GM23338 (cell line): ENCODE measurements around the gene SELENOF. TPM values are rescaled to one million over a fixed set of nuclear protein-coding genes. Genes with fewer than 3 reads are reported as not detected.

Experiments
- ATAC-seq: fragments of 200-7000 bp; cut with Tn5 transposase; 3 replicates; pipeline ENCODE4 v1.9.1; 2020
- DNase-seq: peaks from one replicate; pipeline ENCODE4 v3.0.0-alpha.2; 2015; ENCODE audit warnings: low spot score
- H2AFZ ChIP-seq: fragments of 200-600 bp; sonication (generic); 2 replicates; pipeline ENCODE4 v1.8.0; 2016; ENCODE audit warnings: antibody characterized with exemption, mild to moderate bottlenecking, moderate library complexity
- H3F3A ChIP-seq: fragments of 200-600 bp; sonication (generic); replicated peaks from 2 replicates; pipeline ENCODE4 v1.8.0; 2017; ENCODE audit warnings: antibody characterized with exemption, mixed run types, low read depth
- H3K27ac ChIP-seq: fragments of 200-600 bp; sonication (generic); 2 replicates; pipeline ENCODE4 v1.6.1; 2016; ENCODE audit warnings: low read depth
- H3K27me3 ChIP-seq: fragments of 200-600 bp; sonication (generic); 2 replicates; pipeline ENCODE4 v1.8.0; 2016; ENCODE audit warnings: mild to moderate bottlenecking, mixed run types, moderate library complexity; ENCODE audit not compliant: insufficient read depth
- H3K36me3 ChIP-seq: fragments of 200-600 bp; sonication (generic); 2 replicates; pipeline ENCODE4 v1.8.0; 2016; ENCODE audit warnings: mild to moderate bottlenecking; ENCODE audit not compliant: insufficient read depth
- H3K4me1 ChIP-seq: fragments of 200-600 bp; sonication (generic); 2 replicates; pipeline ENCODE4 v1.8.0; 2016; ENCODE audit warnings: mild to moderate bottlenecking, moderate library complexity; ENCODE audit not compliant: insufficient read depth
- H3K4me2 ChIP-seq: fragments of 200-600 bp; sonication (generic); 2 replicates; pipeline ENCODE4 v1.7.1; 2017; ENCODE audit warnings: mixed run types
- H3K4me3 ChIP-seq: fragments of 200-600 bp; sonication (generic); 2 replicates; pipeline ENCODE4 v1.6.1; 2016; ENCODE audit warnings: mixed run types
- H3K79me2 ChIP-seq: fragments of 200-600 bp; sonication (generic); replicated peaks from 2 replicates; pipeline ENCODE4 v1.8.0; 2017; ENCODE audit warnings: mild to moderate bottlenecking; ENCODE audit not compliant: insufficient read depth
- H3K9me2 ChIP-seq: fragments of 200-600 bp; sonication (generic); 2 replicates; pipeline ENCODE4 v1.8.0; 2017; ENCODE audit not compliant: insufficient read depth
- H4K20me1 ChIP-seq: fragments of 200-600 bp; sonication (generic); replicated peaks from 2 replicates; pipeline ENCODE4 v1.8.0; 2017; ENCODE audit warnings: mild to moderate bottlenecking; ENCODE audit not compliant: insufficient read depth
- H3K27ac Mint-ChIP-seq: 2 replicates; pipeline ENCODE4 v1.8.0; 2020; ENCODE audit warnings: inconsistent platforms, mild to moderate bottlenecking, moderate library complexity, mixed read lengths
- H3K27me3 Mint-ChIP-seq: 3 replicates; pipeline ENCODE4 v1.8.0; 2022; ENCODE audit warnings: low read depth, mild to moderate bottlenecking, moderate library complexity, mixed read lengths, inconsistent platforms; ENCODE audit not compliant: insufficient read depth, poor library complexity
- H3K36me3 Mint-ChIP-seq: 3 replicates; pipeline ENCODE4 v1.8.0; 2021; ENCODE audit warnings: low read depth, mild to moderate bottlenecking, inconsistent platforms, moderate library complexity, mixed read lengths
- H3K4me1 Mint-ChIP-seq: 3 replicates; pipeline ENCODE4 v1.8.0; 2020; ENCODE audit warnings: mild to moderate bottlenecking, inconsistent platforms, mixed read lengths
- H3K4me3 Mint-ChIP-seq: 3 replicates; pipeline ENCODE4 v1.8.0; 2021; ENCODE audit warnings: moderate library complexity, mild to moderate bottlenecking, inconsistent platforms, mixed read lengths
- H3K9me3 Mint-ChIP-seq: 3 replicates; pipeline ENCODE4 v1.8.0; 2020; ENCODE audit warnings: moderate library complexity, mild to moderate bottlenecking, inconsistent platforms, mixed read lengths
- CREB1 ChIP-seq: fragments of 250-450 bp; sonication (Bioruptor Pico); IDR thresholded peaks from 2 replicates; pipeline ENCODE4 v1.5.0; 2020; ENCODE audit warnings: low read depth, mild to moderate bottlenecking, moderate library complexity
- EZH2 ChIP-seq: fragments of 200-600 bp; sonication (generic); IDR thresholded peaks from one replicate; pipeline ENCODE4 v1.8.0; 2017; ENCODE audit warnings: antibody characterized with exemption, mild to moderate bottlenecking, low read depth; ENCODE audit not compliant: unreplicated experiment
- EZH2phosphoT487 ChIP-seq: fragments of 200-600 bp; sonication (generic); IDR thresholded peaks from one replicate; pipeline ENCODE4 v1.8.1; 2018; ENCODE audit warnings: antibody characterized with exemption; ENCODE audit not compliant: unreplicated experiment
- JUNB ChIP-seq: IDR thresholded peaks from one replicate; pipeline ENCODE4 v1.6.1; 2016; ENCODE audit warnings: antibody characterized with exemption; ENCODE audit not compliant: unreplicated experiment
- NANOG ChIP-seq: IDR thresholded peaks from 2 replicates; pipeline ENCODE4 v1.6.1; 2016; ENCODE audit warnings: antibody characterized with exemption, borderline replicate concordance
- REST ChIP-seq: IDR thresholded peaks from one replicate; pipeline ENCODE4 v1.6.1; 2018; ENCODE audit warnings: antibody characterized with exemption; ENCODE audit not compliant: unreplicated experiment
- STAT1 ChIP-seq: IDR thresholded peaks from one replicate; pipeline ENCODE4 v1.6.1; 2016; ENCODE audit warnings: antibody characterized with exemption; ENCODE audit not compliant: unreplicated experiment
- ZNF114 ChIP-seq: fragments of 250-450 bp; sonication (Bioruptor Pico); IDR thresholded peaks from 2 replicates; pipeline ENCODE4 v1.5.0; 2020; ENCODE audit warnings: mild to moderate bottlenecking, moderate library complexity
- ZNF331 ChIP-seq: fragments of 250-450 bp; sonication (Bioruptor Pico); IDR thresholded peaks from 2 replicates; pipeline ENCODE4 v1.5.0; 2020; ENCODE audit warnings: low read depth, mild to moderate bottlenecking, moderate library complexity
- polyA plus RNA-seq: library from polyadenylated mRNA; unstranded; fragments of >200 nt; fragmentation: Nextera tagmentation; extraction: Ambion mirVana; gene quantifications from 2 replicates; pipeline ENCODE4 v1.2.1, GENCODE V29; 2016
- total RNA-seq: library from RNA; depleted of rRNA; stranded (reverse); fragments of >200 nt; shearing (Covaris generic); gene quantifications from 2 replicates; pipeline ENCODE4 v1.2.3, GENCODE V29; 2014
- TF ChIP-seq, protein P1 (sequence below), 2 experiments: fragments of 200-600 bp in 1 of 2; sonication (generic) in 1 of 2; conservative IDR thresholded peaks; 2 replicates each; pipeline versions ENCODE4 v1.5.1 to v1.6.1; 2016 to 2017; ENCODE audit warnings: antibody characterized with exemption in 2 of 2, low read depth in 2 of 2, mild to moderate bottlenecking in 2 of 2, moderate library complexity in 1 of 2
- TF ChIP-seq, protein P2 (sequence below): IDR thresholded peaks from 2 replicates; pipeline ENCODE4 v1.6.1; 2016; ENCODE audit warnings: antibody characterized with exemption

SELENOF gene
- total and polyA plus RNA-seq, 2 experiments from 2014 or later = 113 to 142 TPM

GRCh38 chr1:86951430-86951829 is 37.5 kb upstream of the SELENOF start:
- peaks cover 100% of the 10 kb centered on the region for H3K79me2 ChIP-seq
- peaks cover 22% of the 10 kb centered on the region for H3K4me1 Mint-ChIP-seq
- peak overlapping the region; percentile 71 for H3K27ac Mint-ChIP-seq

More at GRCh38 chr1:86951430-86951829, 37.5 kb upstream of the SELENOF start:
- peak overlapping the region; percentile 39 for H3K4me2 ChIP-seq
- Mint-ChIP-seq H3K4me3 (no peak overlapping the region), H3K27me3 (no peaks in the 10 kb centered on the region), H3K9me3 (no peaks in the 10 kb centered on the region), H3K36me3 (0 out of 3 replicates have a peak, but pooled peaks cover 2% of the 10 kb centered on the region)
- TF ChIP-seq, protein P1, sequence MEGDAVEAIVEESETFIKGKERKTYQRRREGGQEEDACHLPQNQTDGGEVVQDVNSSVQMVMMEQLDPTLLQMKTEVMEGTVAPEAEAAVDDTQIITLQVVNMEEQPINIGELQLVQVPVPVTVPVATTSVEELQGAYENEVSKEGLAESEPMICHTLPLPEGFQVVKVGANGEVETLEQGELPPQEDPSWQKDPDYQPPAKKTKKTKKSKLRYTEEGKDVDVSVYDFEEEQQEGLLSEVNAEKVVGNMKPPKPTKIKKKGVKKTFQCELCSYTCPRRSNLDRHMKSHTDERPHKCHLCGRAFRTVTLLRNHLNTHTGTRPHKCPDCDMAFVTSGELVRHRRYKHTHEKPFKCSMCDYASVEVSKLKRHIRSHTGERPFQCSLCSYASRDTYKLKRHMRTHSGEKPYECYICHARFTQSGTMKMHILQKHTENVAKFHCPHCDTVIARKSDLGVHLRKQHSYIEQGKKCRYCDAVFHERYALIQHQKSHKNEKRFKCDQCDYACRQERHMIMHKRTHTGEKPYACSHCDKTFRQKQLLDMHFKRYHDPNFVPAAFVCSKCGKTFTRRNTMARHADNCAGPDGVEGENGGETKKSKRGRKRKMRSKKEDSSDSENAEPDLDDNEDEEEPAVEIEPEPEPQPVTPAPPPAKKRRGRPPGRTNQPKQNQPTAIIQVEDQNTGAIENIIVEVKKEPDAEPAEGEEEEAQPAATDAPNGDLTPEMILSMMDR (conservative IDR thresholded peaks at IDR 0.05; ENCODE audit: low read depth in 2 of 2) = no peak
- TF ChIP-seq ZNF331 (CRISPR knock-in tag) = no peak
- no peak for TF ChIP-seq ZNF114
- no peak for TF ChIP-seq EZH2phosphoT487
- TF ChIP-seq NANOG = no peak
- TF ChIP-seq, protein P2, sequence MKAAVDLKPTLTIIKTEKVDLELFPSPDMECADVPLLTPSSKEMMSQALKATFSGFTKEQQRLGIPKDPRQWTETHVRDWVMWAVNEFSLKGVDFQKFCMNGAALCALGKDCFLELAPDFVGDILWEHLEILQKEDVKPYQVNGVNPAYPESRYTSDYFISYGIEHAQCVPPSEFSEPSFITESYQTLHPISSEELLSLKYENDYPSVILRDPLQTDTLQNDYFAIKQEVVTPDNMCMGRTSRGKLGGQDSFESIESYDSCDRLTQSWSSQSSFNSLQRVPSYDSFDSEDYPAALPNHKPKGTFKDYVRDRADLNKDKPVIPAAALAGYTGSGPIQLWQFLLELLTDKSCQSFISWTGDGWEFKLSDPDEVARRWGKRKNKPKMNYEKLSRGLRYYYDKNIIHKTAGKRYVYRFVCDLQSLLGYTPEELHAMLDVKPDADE = no peak
- no peak for TF ChIP-seq JUNB
- no peak for TF ChIP-seq REST
- no peak for TF ChIP-seq EZH2
- TF ChIP-seq CREB1 (CRISPR knock-in tag) = no peak
- TF ChIP-seq STAT1 = no peak
- H3K4me1 ChIP-seq = peaks cover 15% of the 10 kb centered on the region
- DNase-seq (no peak), ATAC-seq (no peak)
- no peaks in the 10 kb centered on the region for H3K36me3 ChIP-seq
- H3K4me3 ChIP-seq = no peak overlapping the region
- no peaks in the 10 kb centered on the region for H3K27me3 ChIP-seq
- no peak overlapping the region for H2AFZ ChIP-seq
- no peaks in the 10 kb centered on the region for H3K9me2 ChIP-seq
- peaks cover 9% of the 10 kb centered on the region for H4K20me1 ChIP-seq
- no peak overlapping the region for H3K27ac ChIP-seq
- H3F3A ChIP-seq = no peaks in the 10 kb centered on the region
